Measurements from ENCODE around the gene RAB38.

The RAB38 gene

GRCh38 chr11:88101881-88102597, 73.2 kb downstream of the RAB38 start:
- no peak for FAIRE-seq

- FAIRE-seq = no peak
Measured at GRCh38 chr11:88100151-88100550, 75.1 kb downstream of the RAB38 start.

GRCh38 chr11:88098289-88098688, 77.0 kb downstream of the RAB38 start:
- FAIRE-seq = no peak

GRCh38 chr11:88089134-88089533, 86.1 kb downstream of the RAB38 start:
- no peak for FAIRE-seq

GRCh38 chr11:88087337-88087736, 87.9 kb downstream of the RAB38 start:
- FAIRE-seq = no peak

- FAIRE-seq = no peak
Measured at GRCh38 chr11:88086297-88086696, 88.9 kb downstream of the RAB38 start.

GRCh38 chr11:88070437-88070836, 104.8 kb downstream of the RAB38 start:
- FAIRE-seq = no peak

- FAIRE-seq = no peak
Measured at GRCh38 chr11:88068848-88069554, 106.2 kb downstream of the RAB38 start.

- no peak for FAIRE-seq
Measured at GRCh38 chr11:88066090-88066489, 109.2 kb downstream of the RAB38 start.

GRCh38 chr11:88064097-88064705, 111.0 kb downstream of the RAB38 start:
- FAIRE-seq = no peak

All from G401.6 (cell line).